B cell (primary cell): ENCODE measurements around the gene LAPTM4A. TPM values are rescaled to one million over a fixed set of nuclear protein-coding genes. Genes with fewer than 3 reads are reported as not detected.

Source experiments
- ATAC-seq: fragments of 200-7000 bp; cut with Tn5 transposase; one replicate; pipeline ENCODE4 v1.10.0; 2021; ENCODE audit warnings: low read depth, mild to moderate bottlenecking, moderate number of reproducible peaks, moderate library complexity
- CTCF ChIA-PET: fragments of 350-600 bp; sonication (Branson Sonifier 250); formaldehyde crosslinking; loops from one replicate; lab custom pipeline; 2021; ENCODE audit warnings: antibody characterized with exemption, inconsistent platforms; lab: Charles Lee
- POLR2A ChIA-PET: fragments of 350-600 bp; sonication (Branson Sonifier 250); formaldehyde crosslinking; loops from one replicate; lab custom pipeline; 2021; ENCODE audit warnings: antibody characterized with exemption; lab: Charles Lee
- DNase-seq: peaks from one replicate; pipeline ENCODE4 v3.0.0; 2013
- H2AFZ ChIP-seq: 2 replicates; pipeline ENCODE4 v1.6.1; 2012; ENCODE audit warnings: mild to moderate bottlenecking, low read depth, low read length; ENCODE audit not compliant: insufficient read depth, poor library complexity, severe bottlenecking
- H3K27ac ChIP-seq, 2 donors: 1 replicate in 1 of 2; 2 replicates in 1 of 2; pipeline ENCODE4 v1.5.1; 2012 to 2013; ENCODE audit warnings: low read length in 2 of 2, mild to moderate bottlenecking in 2 of 2, moderate library complexity in 1 of 2
- H3K27me3 ChIP-seq, 4 experiments: fragments of 200-600 bp in 1 of 4; sonication (generic) in 1 of 4; replicated peaks in 1 of 4; 1 replicate in 2 of 4; 2 replicates in 2 of 4; pipeline versions ENCODE4 v1.6.1 to v1.7.0; 2013 to 2016; ENCODE audit warnings: low read length in 3 of 4, mild to moderate bottlenecking in 2 of 4, mixed read lengths in 1 of 4, moderate library complexity in 1 of 4; ENCODE audit not compliant: insufficient read depth in 4 of 4, control insufficient read depth in 3 of 4; ENCODE audit errors: control extremely low read depth in 1 of 4
- H3K36me3 ChIP-seq, 2 experiments: replicated peaks in 1 of 2; 1 replicate in 1 of 2; 2 replicates in 1 of 2; pipeline versions ENCODE4 v1.6.1 to v1.7.1; 2013; ENCODE audit warnings: low read length in 1 of 2; ENCODE audit not compliant: insufficient read depth in 2 of 2, control insufficient read depth in 1 of 2; ENCODE audit errors: control extremely low read depth in 1 of 2, extremely low read depth in 1 of 2
- H3K4me1 ChIP-seq, 2 donors: fragments of 200-600 bp in 1 of 2; sonication (generic) in 1 of 2; 1 replicate in 1 of 2; 2 replicates in 1 of 2; pipeline versions ENCODE4 v1.5.1 to v1.6.1; 2013 to 2017; ENCODE audit warnings: low read length in 2 of 2; ENCODE audit not compliant: control insufficient read depth in 2 of 2, insufficient read depth in 2 of 2
- H3K4me2 ChIP-seq: replicated peaks from 2 replicates; pipeline ENCODE3; 2012; ENCODE audit warnings: mild to moderate bottlenecking, low read depth, low read length; ENCODE audit not compliant: poor library complexity, severe bottlenecking
- H3K4me3 ChIP-seq, 5 experiments: fragments of 200-600 bp in 1 of 5; sonication (generic) in 1 of 5; 1 replicate in 3 of 5; 2 replicates in 2 of 5; pipeline versions ENCODE4 v1.5.1 to v1.7.0; 2011 to 2016; ENCODE audit warnings: low read length in 4 of 5, mild to moderate bottlenecking in 4 of 5, low read depth in 2 of 5, control low read depth in 1 of 5, moderate library complexity in 1 of 5; ENCODE audit not compliant: insufficient read depth in 1 of 5; ENCODE audit errors: control extremely low read depth in 1 of 5, extremely low read depth in 1 of 5
- H3K79me2 ChIP-seq: fragments of 200-600 bp; sonication (generic); one replicate; pipeline ENCODE4 v1.6.0; 2016; ENCODE audit warnings: low read length; ENCODE audit not compliant: control insufficient read depth, insufficient read depth
- H3K9ac ChIP-seq: fragments of 200-600 bp; sonication (generic); 2 replicates; pipeline ENCODE4 v1.6.1; 2017; ENCODE audit warnings: mild to moderate bottlenecking, low read length, moderate library complexity
- H3K9me3 ChIP-seq, 3 donors: one replicate each; pipeline versions ENCODE4 v1.6.1 to v1.7.1; 2013; ENCODE audit warnings: low read length in 2 of 3; ENCODE audit not compliant: control insufficient read depth in 2 of 3, insufficient read depth in 1 of 3; ENCODE audit errors: control extremely low read depth in 1 of 3
- H4K20me1 ChIP-seq: 2 replicates; pipeline ENCODE4 v1.6.0; 2012; ENCODE audit warnings: mild to moderate bottlenecking, low read length; ENCODE audit not compliant: insufficient read depth, control insufficient read depth, poor library complexity, severe bottlenecking
- H3K27ac Mint-ChIP-seq: one replicate; pipeline ENCODE4 v1.8.0; 2021; ENCODE audit warnings: mixed read lengths
- H3K27me3 Mint-ChIP-seq: one replicate; pipeline ENCODE4 v1.8.0; 2021; ENCODE audit warnings: mixed read lengths
- H3K4me1 Mint-ChIP-seq: one replicate; pipeline ENCODE4 v1.8.0; 2021; ENCODE audit warnings: mixed read lengths
- H3K4me3 Mint-ChIP-seq: one replicate; pipeline ENCODE4 v1.8.0; 2021; ENCODE audit warnings: mixed read lengths
- H3K9me3 Mint-ChIP-seq: one replicate; pipeline ENCODE4 v1.8.0; 2022; ENCODE audit warnings: mixed read lengths; ENCODE audit not compliant: insufficient read depth
- CTCF ChIP-seq: fragments of 200-600 bp; IDR thresholded peaks from one replicate; pipeline ENCODE4 v1.8.0; 2022; ENCODE audit warnings: antibody characterized with exemption, mild to moderate bottlenecking
- EZH2 ChIP-seq: IDR thresholded peaks from 2 replicates; pipeline ENCODE4 v1.6.1; 2012; ENCODE audit warnings: borderline replicate concordance, low read depth, mild to moderate bottlenecking, moderate library complexity, low read length; ENCODE audit not compliant: insufficient read depth, poor library complexity, severe bottlenecking
- WGBS: methylation state at CpG from one replicate; pipeline ENCODE4 v1.1.5; 2013; ENCODE audit warnings: missing lambda C conversion rate; ENCODE audit not compliant: insufficient coverage; 5-methylcytosine and 5-hydroxymethylcytosine counted together
- intact Hi-C: fragments of 100-400 bp; cut with micrococcal nuclease; formaldehyde crosslinking; loops from one replicate; pipeline ENCODE4 v1.10.0; 2022
- polyA plus RNA-seq: library from polyadenylated mRNA; depleted of rRNA; stranded (reverse); fragments of >200 nt; gene quantifications from 2 replicates; pipeline ENCODE4 v1.2.3, GENCODE V29; 2012
- total RNA-seq, 2 donors: library from RNA; stranded (reverse); fragments of 120-200 nt in 1 of 2; gene quantifications; 1 replicate in 1 of 2; 2 replicates in 1 of 2; pipeline versions ENCODE4 v1.2.3 to v1.2.4, GENCODE V29; 2013 to 2022

The LAPTM4A gene
- total and polyA plus RNA-seq, 2 donors (not counting 1 experiment from before 2014, with no cell fraction given), result 45.9 to 74.4 TPM

DNA sequence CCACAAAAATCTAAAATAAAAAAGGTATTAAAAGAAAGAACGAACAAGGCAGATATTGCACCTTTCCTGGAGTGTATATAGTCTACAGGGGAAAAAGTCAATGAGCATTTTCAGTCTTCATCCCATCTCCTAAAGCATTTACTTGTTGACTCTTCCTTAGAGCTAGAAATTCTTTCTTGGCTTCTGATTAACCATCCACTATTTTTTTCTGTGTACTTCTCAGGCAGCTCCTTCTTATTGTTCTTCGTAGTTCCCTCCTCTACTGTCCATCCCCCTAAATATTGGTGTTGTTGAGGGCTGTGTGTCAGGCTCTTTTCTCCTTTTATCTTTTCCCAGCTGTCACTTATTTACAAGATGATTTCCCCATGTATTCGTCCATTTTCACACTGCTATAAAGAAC, 3.5 kb upstream of the LAPTM4A start:
- TF ChIP-seq CTCF, result no peak
- no peak for TF ChIP-seq EZH2
- DNase-seq (no peak), ATAC-seq (no peak)
- Histone ChIP-seq H3K27ac (no peak overlapping the region), H3K36me3 (no peaks in the 10 kb centered on the region), H4K20me1 (peaks cover 4% of the 10 kb centered on the region), H3K79me2 (peaks cover 15% of the 10 kb centered on the region), H3K27me3 (peaks cover 0 to 15% (median 7%) of the 10 kb centered on the region in 4 experiments), H3K4me1 (peaks cover 9% of the 10 kb centered on the region in 2 donors), H3K4me3 (no peak overlapping the region), H3K9me3 (no peaks in the 10 kb centered on the region), H3K4me2 (no peak overlapping the region), H3K9ac (no peak overlapping the region), H2AFZ (no peak overlapping the region)
- ChIA-PET CTCF (interaction anchor here (1.0 to 1.6 kb wide), 2 partner anchors 21 to 40 kb away, joined by 4 to 6 read pairs; no protein-coding TSS in a partner anchor), POLR2A (no interaction called here)
- H3K4me1 Mint-ChIP-seq, result peaks cover 5% of the 10 kb centered on the region
- peaks cover 27% of the 10 kb centered on the region for H3K27me3 Mint-ChIP-seq
- no peaks in the 10 kb centered on the region for H3K9me3 Mint-ChIP-seq
- H3K4me3 Mint-ChIP-seq, result no peak overlapping the region
- no CpG with 5 or more reads among the region's 3 CpGs for WGBS
- intact Hi-C loops, result no loop called here
- no peak overlapping the region for H3K27ac Mint-ChIP-seq

GRCh38 chr2:20054119-20054518, 2.7 kb upstream of the LAPTM4A start:
- Mint-ChIP-seq H3K27me3 (peaks cover 27% of the 10 kb centered on the region), H3K27ac (no peak overlapping the region), H3K4me3 (no peak overlapping the region), H3K9me3 (no peaks in the 10 kb centered on the region), H3K4me1 (peaks cover 13% of the 10 kb centered on the region)
- H3K4me3 ChIP-seq, result no peak overlapping the region
- ATAC-seq (no peak), DNase-seq (no peak)
- POLR2A ChIA-PET, result no interaction called here
- no peak overlapping the region for H2AFZ ChIP-seq
- no peaks in the 10 kb centered on the region for H3K36me3 ChIP-seq
- peaks cover 15% of the 10 kb centered on the region in 2 donors for H3K4me1 ChIP-seq
- peaks cover 0 to 15% (median 7%) of the 10 kb centered on the region in 4 experiments for H3K27me3 ChIP-seq
- WGBS, result 100% methylated on average over 3 of the region's 6 CpGs
- intact Hi-C loops, result no loop called here
- no peaks in the 10 kb centered on the region for H3K9me3 ChIP-seq
- no peak overlapping the region for H3K27ac ChIP-seq
- peaks cover 23% of the 10 kb centered on the region for H3K79me2 ChIP-seq
- no peak overlapping the region for H3K9ac ChIP-seq
- peaks cover 6% of the 10 kb centered on the region for H4K20me1 ChIP-seq
- CTCF ChIA-PET, result interaction anchor here (1.0 kb wide), 1 partner anchor 64 kb away, joined by 3 read pairs; the partner anchor contains the start of gene WDR35
- TF ChIP-seq CTCF (no peak), EZH2 (no peak)
- H3K4me2 ChIP-seq, result no peak overlapping the region
